ENCODE measurements around the gene SLC9A9.
"Not testable (repeated sequence)": the region's sequence is repeated elsewhere in the genome, so short reads cannot be mapped to it uniquely, and the experiment has no call there.

The SLC9A9 gene

DNA sequence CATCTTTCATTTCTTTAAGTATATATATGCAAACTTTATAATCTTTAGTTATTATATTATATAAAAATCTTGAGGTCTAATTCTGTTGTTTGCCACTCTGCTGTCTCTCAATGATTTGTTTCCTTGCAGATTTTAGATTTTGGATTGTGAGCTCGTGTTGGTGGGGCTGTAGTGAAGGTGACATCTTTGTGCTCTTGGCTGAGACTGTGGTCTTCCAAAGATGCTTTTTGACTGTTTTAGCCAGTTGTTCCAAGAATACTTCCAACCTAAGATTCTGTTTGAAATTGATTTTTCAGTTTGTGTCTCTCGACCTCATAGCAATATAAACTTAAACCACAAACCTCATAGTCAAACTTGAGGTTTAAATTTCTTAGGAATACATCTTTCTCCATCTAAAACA, 326.5 kb downstream of the SLC9A9 start:
- peak overlapping the region; percentile 35; the same call in 1 of the 2 replicates for H3K4me2 ChIP-seq (ENCODE audit: insufficient read depth, low read length)
- H3K36me3 ChIP-seq (ENCODE audit: insufficient read depth, low read length), result no peaks in the 10 kb centered on the region
- H3K27ac ChIP-seq (ENCODE audit: low read length), result peak overlapping the region; percentile 82
- H3K27me3 ChIP-seq (ENCODE audit: insufficient read depth, low read length, poor library complexity), result no peaks in the 10 kb centered on the region
- H3K9me3 ChIP-seq (ENCODE audit: insufficient read depth, low read length, severe bottlenecking), result no peaks in the 10 kb centered on the region
- H4K20me1 ChIP-seq (ENCODE audit: insufficient read depth, low read length), result no peaks in the 10 kb centered on the region
- no peak overlapping the region for H3K4me3 ChIP-seq (ENCODE audit: low read depth in 1 of 2, low read length in 2 of 2)
- 0 out of 2 replicates have a peak overlapping the region, but pooled peaks have one; percentile 3 for H2AFZ ChIP-seq (ENCODE audit: low read depth, low read length)
- peak overlapping the region; percentile 48 for H3K9ac ChIP-seq (ENCODE audit: low read depth, low read length)
- peak; percentile 76 for ATAC-seq (ENCODE audit: insufficient read depth, low read depth)
- H3K79me2 ChIP-seq (ENCODE audit: insufficient read depth, low read length), result no peaks in the 10 kb centered on the region
- DNase-seq, result peak; percentile 53
- H3K4me1 ChIP-seq (ENCODE audit: insufficient read depth, low read length), result peaks cover 89% of the 10 kb centered on the region
- no peak for TF ChIP-seq EZH2 (IDR thresholded peaks at IDR 0.05; ENCODE audit: borderline replicate concordance, low read depth, low read length, severe bottlenecking)
- TF ChIP-seq, protein P1, sequence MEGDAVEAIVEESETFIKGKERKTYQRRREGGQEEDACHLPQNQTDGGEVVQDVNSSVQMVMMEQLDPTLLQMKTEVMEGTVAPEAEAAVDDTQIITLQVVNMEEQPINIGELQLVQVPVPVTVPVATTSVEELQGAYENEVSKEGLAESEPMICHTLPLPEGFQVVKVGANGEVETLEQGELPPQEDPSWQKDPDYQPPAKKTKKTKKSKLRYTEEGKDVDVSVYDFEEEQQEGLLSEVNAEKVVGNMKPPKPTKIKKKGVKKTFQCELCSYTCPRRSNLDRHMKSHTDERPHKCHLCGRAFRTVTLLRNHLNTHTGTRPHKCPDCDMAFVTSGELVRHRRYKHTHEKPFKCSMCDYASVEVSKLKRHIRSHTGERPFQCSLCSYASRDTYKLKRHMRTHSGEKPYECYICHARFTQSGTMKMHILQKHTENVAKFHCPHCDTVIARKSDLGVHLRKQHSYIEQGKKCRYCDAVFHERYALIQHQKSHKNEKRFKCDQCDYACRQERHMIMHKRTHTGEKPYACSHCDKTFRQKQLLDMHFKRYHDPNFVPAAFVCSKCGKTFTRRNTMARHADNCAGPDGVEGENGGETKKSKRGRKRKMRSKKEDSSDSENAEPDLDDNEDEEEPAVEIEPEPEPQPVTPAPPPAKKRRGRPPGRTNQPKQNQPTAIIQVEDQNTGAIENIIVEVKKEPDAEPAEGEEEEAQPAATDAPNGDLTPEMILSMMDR (IDR thresholded peaks at IDR 0.05; ENCODE audit: borderline replicate concordance, extremely low read depth, low read length, poor library complexity, severe bottlenecking), result no peak

DNA sequence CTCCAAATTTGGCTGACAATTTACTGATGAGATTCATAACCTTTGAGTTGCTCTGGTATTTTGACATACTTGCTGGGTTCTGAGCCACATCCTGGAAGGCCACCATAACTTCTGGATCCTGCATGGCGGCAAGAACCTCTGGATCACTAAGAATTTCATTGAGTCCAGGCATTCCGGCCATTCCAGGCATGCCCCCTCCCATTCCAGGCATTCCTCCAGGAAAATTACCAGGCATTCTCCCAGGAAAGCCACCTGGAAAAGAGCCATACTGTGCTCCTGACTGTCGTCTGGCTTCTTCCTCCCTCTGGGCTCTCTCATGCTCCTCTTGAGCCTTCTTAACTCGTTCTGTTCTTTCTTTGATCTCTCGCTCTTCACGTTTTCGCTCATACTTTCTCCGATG, 331.1 kb downstream of the SLC9A9 start:
- not testable (repeated sequence) for H3K9me3 ChIP-seq (ENCODE audit: insufficient read depth, low read length, severe bottlenecking); H3K36me3 ChIP-seq (ENCODE audit: insufficient read depth, low read length); H2AFZ ChIP-seq (ENCODE audit: low read depth, low read length); DNase-seq; H4K20me1 ChIP-seq (ENCODE audit: insufficient read depth, low read length); H3K4me3 ChIP-seq (ENCODE audit: low read depth in 1 of 2, low read length in 2 of 2); ATAC-seq (ENCODE audit: insufficient read depth, low read depth); H3K4me2 ChIP-seq (ENCODE audit: insufficient read depth, low read length); H3K9ac ChIP-seq (ENCODE audit: low read depth, low read length); H3K79me2 ChIP-seq (ENCODE audit: insufficient read depth, low read length); H3K27me3 ChIP-seq (ENCODE audit: insufficient read depth, low read length, poor library complexity)
- Histone ChIP-seq H3K27ac (ENCODE audit: low read length) (peak overlapping the region; percentile 32), H3K4me1 (ENCODE audit: insufficient read depth, low read length) (peaks cover 73% of the 10 kb centered on the region)

DNA sequence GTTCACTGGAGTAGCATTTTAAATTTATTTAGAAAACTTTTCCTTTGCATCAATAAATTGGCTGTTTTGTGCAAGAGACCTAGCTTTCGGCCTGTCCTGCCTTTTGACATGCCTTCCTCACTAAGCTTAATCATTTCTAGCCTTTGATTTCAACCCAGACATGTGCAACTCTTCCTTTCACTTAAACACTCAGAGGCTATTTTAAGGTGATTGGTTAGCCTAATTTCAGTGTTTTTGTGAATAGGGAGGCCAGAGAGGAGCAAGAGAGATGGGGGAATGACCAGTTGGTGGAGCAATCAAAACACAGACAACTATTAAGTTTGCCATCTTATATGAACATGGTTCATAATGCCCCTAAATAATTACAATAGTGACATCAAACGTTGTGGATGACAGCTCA, 333.4 kb downstream of the SLC9A9 start:
- DNase-seq (no peak), ATAC-seq (ENCODE audit: insufficient read depth, low read depth) (no peak; the same call in 2 of the 3 replicates)
- peaks cover 51% of the 10 kb centered on the region for H3K4me1 ChIP-seq (ENCODE audit: insufficient read depth, low read length)
- no peaks in the 10 kb centered on the region for H4K20me1 ChIP-seq (ENCODE audit: insufficient read depth, low read length)
- no peak for TF ChIP-seq EZH2 (IDR thresholded peaks at IDR 0.05; ENCODE audit: borderline replicate concordance, low read depth, low read length, severe bottlenecking)
- TF ChIP-seq, protein P1 (IDR thresholded peaks at IDR 0.05; ENCODE audit: borderline replicate concordance, extremely low read depth, low read length, poor library complexity, severe bottlenecking), result no peak
- H3K79me2 ChIP-seq (ENCODE audit: insufficient read depth, low read length), result no peaks in the 10 kb centered on the region
- H3K4me3 ChIP-seq (ENCODE audit: low read depth in 1 of 2, low read length in 2 of 2), result no peak overlapping the region
- no peak overlapping the region for H3K4me2 ChIP-seq (ENCODE audit: insufficient read depth, low read length)
- H3K9ac ChIP-seq (ENCODE audit: low read depth, low read length), result 0 out of 2 replicates have a peak overlapping the region, but pooled peaks have one; percentile 0
- no peaks in the 10 kb centered on the region for H3K27me3 ChIP-seq (ENCODE audit: insufficient read depth, low read length, poor library complexity)
- H3K27ac ChIP-seq (ENCODE audit: low read length), result peak overlapping the region; percentile 57
- peak overlapping the region; percentile 31; the same call in 1 of the 2 replicates for H2AFZ ChIP-seq (ENCODE audit: low read depth, low read length)
- no peaks in the 10 kb centered on the region for H3K9me3 ChIP-seq (ENCODE audit: insufficient read depth, low read length, severe bottlenecking)
- H3K36me3 ChIP-seq (ENCODE audit: insufficient read depth, low read length), result no peaks in the 10 kb centered on the region

DNA sequence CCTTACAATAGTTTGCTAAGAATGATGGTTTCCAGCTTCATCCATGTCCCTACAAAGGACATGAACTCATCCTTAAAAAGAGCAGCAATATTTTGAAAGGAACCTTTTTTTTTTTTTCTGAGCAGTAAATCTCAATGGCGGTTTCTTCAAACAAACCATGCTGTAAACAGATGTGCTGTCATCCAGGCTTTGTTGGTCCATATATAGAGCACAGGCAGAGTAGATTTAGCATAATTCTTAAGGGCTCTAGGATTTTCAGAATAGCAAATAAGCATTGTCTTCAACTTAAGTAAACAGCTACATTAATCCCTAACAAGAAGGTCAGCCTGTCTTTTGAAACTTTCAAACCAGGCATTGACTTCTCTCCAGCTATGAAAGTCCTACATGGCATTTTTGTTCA, 334.2 kb downstream of the SLC9A9 start:
- H3K9me3 ChIP-seq (ENCODE audit: insufficient read depth, low read length, severe bottlenecking), result no peaks in the 10 kb centered on the region
- no peaks in the 10 kb centered on the region for H3K79me2 ChIP-seq (ENCODE audit: insufficient read depth, low read length)
- TF ChIP-seq, protein P1 (IDR thresholded peaks at IDR 0.05; ENCODE audit: borderline replicate concordance, extremely low read depth, low read length, poor library complexity, severe bottlenecking), result no peak
- no peak for TF ChIP-seq EZH2 (IDR thresholded peaks at IDR 0.05; ENCODE audit: borderline replicate concordance, low read depth, low read length, severe bottlenecking)
- no peak overlapping the region for H3K9ac ChIP-seq (ENCODE audit: low read depth, low read length)
- no peak for ATAC-seq (ENCODE audit: insufficient read depth, low read depth)
- H3K4me1 ChIP-seq (ENCODE audit: insufficient read depth, low read length), result peaks cover 50% of the 10 kb centered on the region
- no peaks in the 10 kb centered on the region for H3K27me3 ChIP-seq (ENCODE audit: insufficient read depth, low read length, poor library complexity)
- no peak overlapping the region for H3K4me2 ChIP-seq (ENCODE audit: insufficient read depth, low read length)
- no peak for DNase-seq
- no peak overlapping the region for H3K4me3 ChIP-seq (ENCODE audit: low read depth in 1 of 2, low read length in 2 of 2)
- no peaks in the 10 kb centered on the region for H3K36me3 ChIP-seq (ENCODE audit: insufficient read depth, low read length)
- no peaks in the 10 kb centered on the region for H4K20me1 ChIP-seq (ENCODE audit: insufficient read depth, low read length)
- peak overlapping the region; percentile 57; the same call in 1 of the 2 replicates for H3K27ac ChIP-seq (ENCODE audit: low read length)
- H2AFZ ChIP-seq (ENCODE audit: low read depth, low read length), result no peak overlapping the region

Data from DND-41 (cell line).